HFF-Myc (cell line): ENCODE data around the gene ASPG.

Experiments used
- DNase-seq: peaks from one replicate; pipeline ENCODE4 v3.0.0-alpha.2; 2011; ENCODE audit warnings: low read depth; ENCODE audit errors: extremely low read depth
- H3K4me3 ChIP-seq: replicated peaks from 2 replicates; pipeline ENCODE4 v1.5.1; 2011; ENCODE audit warnings: low read depth, mild to moderate bottlenecking, control low read depth, low read length
- CTCF ChIP-seq: IDR thresholded peaks from 2 replicates; pipeline ENCODE4 v1.5.1; 2012; ENCODE audit warnings: mild to moderate bottlenecking, low read depth, low read length, control low read depth; ENCODE audit errors: missing control alignments

The ASPG gene

GRCh38 chr14:104072586-104072985 lies 12.9 kb upstream of the ASPG start:
- DNase-seq = no peak
- TF ChIP-seq CTCF = no peak
- no peak overlapping the region for H3K4me3 ChIP-seq

GRCh38 chr14:104073764-104074163 lies 11.7 kb upstream of the ASPG start:
- TF ChIP-seq CTCF = no peak
- DNase-seq = no peak
- no peak overlapping the region for H3K4me3 ChIP-seq

- no peak overlapping the region for H3K4me3 ChIP-seq
- TF ChIP-seq CTCF = no peak
- no peak for DNase-seq
Observed at GRCh38 chr14:104075530-104076151, 9.9 kb upstream of the ASPG start.

- TF ChIP-seq CTCF = no peak
- DNase-seq = no peak
- H3K4me3 ChIP-seq = no peak overlapping the region
Observed at GRCh38 chr14:104076743-104077142, 8.8 kb upstream of the ASPG start.

- DNase-seq = peak; percentile 72
- H3K4me3 ChIP-seq = no peak overlapping the region
- TF ChIP-seq CTCF = peak; percentile 100
Observed at GRCh38 chr14:104078031-104078455, 7.5 kb upstream of the ASPG start.

GRCh38 chr14:104080376-104081260 lies 4.9 kb upstream of the ASPG start:
- no peak overlapping the region for H3K4me3 ChIP-seq
- TF ChIP-seq CTCF = no peak
- no peak for DNase-seq
